HepG2 (cell line): Measurements from ENCODE around the gene GRIK4. TPM values are rescaled to one million over a fixed set of nuclear protein-coding genes. Genes with fewer than 3 reads are reported as not detected.

Source experiments
- ATAC-seq: fragments of 200-7000 bp; cut with Tn5 transposase; 3 replicates; pipeline ENCODE4 v1.9.1; 2020; ENCODE audit warnings: mild to moderate bottlenecking, moderate library complexity
- BruUV-seq: library from RNA; stranded (reverse); fragments of 400-500 nt; replicated peaks from 2 replicates; lab custom pipeline; 2021; lab: Mats Ljungman, UMichigan
- CTCF ChIA-PET: fragments of 300-600 bp; formaldehyde crosslinking; extraction: SDS; loops from one replicate; lab custom pipeline; 2021; ENCODE audit warnings: low total read pairs, inconsistent platforms, low intra/inter-chr PET ratio; lab: Yijun Ruan, JAX
- POLR2A ChIA-PET: fragments of 350-600 bp; sonication (Branson Sonifier 250); formaldehyde crosslinking; loops from one replicate; lab custom pipeline; 2020; ENCODE audit warnings: antibody characterized with exemption, inconsistent platforms; lab: Yijun Ruan, JAX
- DNase-seq: peaks from one replicate; pipeline ENCODE4 v3.0.0-alpha.2; 2015; ENCODE audit warnings: low spot score
- FAIRE-seq: peaks from 3 replicates; lab custom pipeline; 2011; peaks lifted over from hg19 to GRCh38; lab: Jason Lieb, UNC
- H2AFZ ChIP-seq: one replicate; pipeline ENCODE4 v1.6.1; 2011; ENCODE audit warnings: low read length, inconsistent platforms
- H3K27ac ChIP-seq: fragments of 300-600 bp; 3 replicates; pipeline ENCODE4 v1.8.0; 2011; ENCODE audit warnings: mixed run types, mild to moderate bottlenecking, mixed read lengths, low read length, inconsistent platforms; ENCODE audit not compliant: insufficient read depth; ENCODE audit errors: extremely low read length
- H3K27me3 ChIP-seq, 2 experiments: fragments of 200-600 bp in 1 of 2; 2 replicates in 1 of 2; 3 replicates in 1 of 2; pipeline versions ENCODE4 v1.6.0 to v1.8.0; 2011; ENCODE audit warnings: low read length in 2 of 2, mild to moderate bottlenecking in 2 of 2, moderate library complexity in 2 of 2, inconsistent platforms in 1 of 2; ENCODE audit not compliant: insufficient read depth in 2 of 2, control insufficient read depth in 1 of 2
- H3K36me3 ChIP-seq, 2 experiments: fragments of 200-600 bp in 1 of 2; replicated peaks in 1 of 2; 2 replicates in 1 of 2; 3 replicates in 1 of 2; pipeline versions ENCODE4 v1.5.1 to v1.8.0; 2011; ENCODE audit warnings: low read length in 2 of 2, inconsistent platforms in 1 of 2; ENCODE audit not compliant: insufficient read depth in 2 of 2, control insufficient read depth in 1 of 2
- H3K4me1 ChIP-seq: 2 replicates; pipeline ENCODE4 v1.5.1; 2012; ENCODE audit warnings: low read length, inconsistent platforms; ENCODE audit not compliant: insufficient read depth
- H3K4me2 ChIP-seq: 2 replicates; pipeline ENCODE4 v1.6.0; 2011; ENCODE audit warnings: low read depth, low read length, inconsistent platforms
- H3K4me3 ChIP-seq, 3 experiments: fragments of 200-600 bp in 1 of 3; sonication (generic), shearing (Covaris generic) in 1 of 3; replicated peaks in 1 of 3; 2 replicates each; pipeline ENCODE4 v1.5.1; 2011 to 2016; ENCODE audit warnings: low read length in 3 of 3, inconsistent platforms in 2 of 3, low read depth in 2 of 3, mild to moderate bottlenecking in 2 of 3, control low read depth in 1 of 3, mixed read lengths in 1 of 3; ENCODE audit not compliant: insufficient read depth in 1 of 3
- H3K79me2 ChIP-seq: one replicate; pipeline ENCODE4 v1.6.1; 2011; ENCODE audit warnings: low read length, inconsistent platforms; ENCODE audit not compliant: insufficient read depth
- H3K9ac ChIP-seq: 2 replicates; pipeline ENCODE4 v1.6.0; 2011; ENCODE audit warnings: mild to moderate bottlenecking, low read depth, low read length, inconsistent platforms; ENCODE audit not compliant: insufficient read depth
- H3K9me3 ChIP-seq: 2 replicates; pipeline ENCODE4 v1.5.1; 2012; ENCODE audit warnings: mild to moderate bottlenecking, low read length
- H4K20me1 ChIP-seq: 2 replicates; pipeline ENCODE4 v1.6.0; 2011; ENCODE audit warnings: inconsistent platforms, mild to moderate bottlenecking, low read length, moderate library complexity; ENCODE audit not compliant: insufficient read depth
- BORCS8-MEF2B ChIP-seq: sonication (generic); formaldehyde crosslinking; IDR thresholded peaks from 2 replicates; pipeline ENCODE4 v1.8.0; 2022; ENCODE audit warnings: mild to moderate bottlenecking, missing genetic modification reagents
- EED ChIP-seq: sonication (generic); formaldehyde crosslinking; IDR thresholded peaks from 2 replicates; pipeline ENCODE4 v1.5.0; 2020; ENCODE audit warnings: mild to moderate bottlenecking, missing genetic modification reagents
- MAFF ChIP-seq: IDR thresholded peaks from 2 replicates; pipeline ENCODE4 v1.6.1; 2011; ENCODE audit warnings: low read depth, low read length, improper control_type of control experiment
- MED13 ChIP-seq: sonication (generic); formaldehyde crosslinking; IDR thresholded peaks from 2 replicates; pipeline ENCODE4 v1.5.0; 2020; ENCODE audit warnings: missing genetic modification reagents
- NFKB2 ChIP-seq: sonication (generic); formaldehyde crosslinking; IDR thresholded peaks from 2 replicates; pipeline ENCODE4 v1.4.0; 2020; ENCODE audit warnings: missing genetic modification reagents, borderline replicate concordance
- NFKBIZ ChIP-seq: IDR thresholded peaks from 2 replicates; pipeline ENCODE4 v1.6.1; 2018; ENCODE audit warnings: missing genetic modification reagents, missing compliant biosample characterization
- PHF20 ChIP-seq: sonication (generic); formaldehyde crosslinking; IDR thresholded peaks from 2 replicates; pipeline ENCODE4 v1.5.0; 2020; ENCODE audit warnings: mild to moderate bottlenecking, missing genetic modification reagents
- RBFOX2 ChIP-seq: fragments of 200-400 bp; formaldehyde crosslinking; IDR thresholded peaks from 2 replicates; pipeline ENCODE4 v1.6.1; 2017; ENCODE audit warnings: low read depth, mild to moderate bottlenecking, low read length
- RELA ChIP-seq: sonication (generic); formaldehyde crosslinking; IDR thresholded peaks from 2 replicates; pipeline ENCODE4 v1.4.0; 2020; ENCODE audit warnings: missing genetic modification reagents
- RFX3 ChIP-seq: IDR thresholded peaks from 2 replicates; pipeline ENCODE4 v1.6.1; 2016; ENCODE audit warnings: missing biosample characterization, missing genetic modification reagents
- RNF2 ChIP-seq: fragments of 450-650 bp; conservative IDR thresholded peaks from 2 replicates; pipeline ENCODE4 v1.6.1; 2016; ENCODE audit warnings: low read depth
- SRSF9 ChIP-seq: fragments of 200-400 bp; formaldehyde crosslinking; IDR thresholded peaks from 2 replicates; pipeline ENCODE4 v1.6.1; 2018; ENCODE audit warnings: borderline replicate concordance, mild to moderate bottlenecking, low read depth, low read length; ENCODE audit not compliant: insufficient read depth, poor library complexity, severe bottlenecking
- TBX3 ChIP-seq: fragments of 450-650 bp; IDR thresholded peaks from 2 replicates; pipeline ENCODE4 v1.6.1; 2017; ENCODE audit warnings: antibody characterized with exemption, mild to moderate bottlenecking, inconsistent platforms, borderline replicate concordance
- ZBTB1 ChIP-seq: sonication (generic); formaldehyde crosslinking; IDR thresholded peaks from 2 replicates; pipeline ENCODE4 v1.4.0; 2020; ENCODE audit warnings: missing genetic modification reagents, borderline replicate concordance
- ZNF431 ChIP-seq: sonication (generic); formaldehyde crosslinking; IDR thresholded peaks from 2 replicates; pipeline ENCODE4 v1.9.0; 2022; ENCODE audit warnings: missing genetic modification reagents, low read depth, mild to moderate bottlenecking, borderline replicate concordance
- ZNF569 ChIP-seq: sonication (generic); formaldehyde crosslinking; IDR thresholded peaks from 2 replicates; pipeline ENCODE4 v1.5.0; 2020; ENCODE audit warnings: mild to moderate bottlenecking, missing genetic modification reagents, moderate library complexity, borderline replicate concordance
- WGBS: methylation state at CpG from one replicate; pipeline ENCODE4 v1.1.6; 2017; ENCODE audit warnings: low lambda C conversion rate; 5-methylcytosine and 5-hydroxymethylcytosine counted together
- in situ Hi-C: cut with HindIII; loops from 2 replicates; pipeline ENCODE4 v1.10.0; 2017; ENCODE audit warnings: low pct_unique_long_range_greater_than_20kb; ENCODE audit not compliant: extremely low pct_ligation_motif_present
- intact Hi-C: fragments of 100-400 bp; cut with micrococcal nuclease; formaldehyde crosslinking; loops from one replicate; pipeline ENCODE4 v1.10.0; 2022; ENCODE audit not compliant: unreplicated experiment
- polyA plus RNA-seq, 8 experiments: library from polyadenylated mRNA; depleted of rRNA in 3 of 8; stranded (reverse) in 7 of 8; unstranded in 1 of 8; fragments of >200 nt; fragmentation: Illumina TruSeq in 4 of 8; extraction: Trizol in 4 of 8; gene quantifications; 2 replicates each; pipeline versions ENCODE4 v1.2.1 to v1.2.3, GENCODE V29; 2011 to 2016; ENCODE audit warnings: low read depth in 4 of 8, missing spikeins in 1 of 8, mixed read lengths in 1 of 8; ENCODE audit not compliant: insufficient read depth in 1 of 8
- total RNA-seq, 5 experiments: library from RNA; depleted of rRNA; stranded (reverse); fragments of >200 nt; fragmentation: Illumina TruSeq; extraction: Trizol; gene quantifications; 2 replicates each; pipeline ENCODE4 v1.2.3, GENCODE V29; 2016; ENCODE audit warnings: low read depth in 1 of 5
- TF ChIP-seq, protein P1 (sequence below): sonication (generic); formaldehyde crosslinking; IDR thresholded peaks from 2 replicates; pipeline ENCODE4 v1.5.0; 2020; ENCODE audit warnings: missing genetic modification reagents
- TF ChIP-seq, protein P2 (sequence below): sonication (generic); formaldehyde crosslinking; IDR thresholded peaks from 2 replicates; pipeline ENCODE4 v1.4.0; 2020; ENCODE audit warnings: missing genetic modification reagents, borderline replicate concordance
- TF ChIP-seq, protein P3 (sequence below): sonication (generic); formaldehyde crosslinking; IDR thresholded peaks from 2 replicates; pipeline ENCODE4 v1.4.0; 2020; ENCODE audit warnings: missing genetic modification reagents

The GRIK4 gene
- total and polyA plus RNA-seq, 2 of the 13 experiments (the other 11 are each of a cell fraction or from before 2014, with no cell fraction given), result 0.04 to 0.07 TPM

DNA sequence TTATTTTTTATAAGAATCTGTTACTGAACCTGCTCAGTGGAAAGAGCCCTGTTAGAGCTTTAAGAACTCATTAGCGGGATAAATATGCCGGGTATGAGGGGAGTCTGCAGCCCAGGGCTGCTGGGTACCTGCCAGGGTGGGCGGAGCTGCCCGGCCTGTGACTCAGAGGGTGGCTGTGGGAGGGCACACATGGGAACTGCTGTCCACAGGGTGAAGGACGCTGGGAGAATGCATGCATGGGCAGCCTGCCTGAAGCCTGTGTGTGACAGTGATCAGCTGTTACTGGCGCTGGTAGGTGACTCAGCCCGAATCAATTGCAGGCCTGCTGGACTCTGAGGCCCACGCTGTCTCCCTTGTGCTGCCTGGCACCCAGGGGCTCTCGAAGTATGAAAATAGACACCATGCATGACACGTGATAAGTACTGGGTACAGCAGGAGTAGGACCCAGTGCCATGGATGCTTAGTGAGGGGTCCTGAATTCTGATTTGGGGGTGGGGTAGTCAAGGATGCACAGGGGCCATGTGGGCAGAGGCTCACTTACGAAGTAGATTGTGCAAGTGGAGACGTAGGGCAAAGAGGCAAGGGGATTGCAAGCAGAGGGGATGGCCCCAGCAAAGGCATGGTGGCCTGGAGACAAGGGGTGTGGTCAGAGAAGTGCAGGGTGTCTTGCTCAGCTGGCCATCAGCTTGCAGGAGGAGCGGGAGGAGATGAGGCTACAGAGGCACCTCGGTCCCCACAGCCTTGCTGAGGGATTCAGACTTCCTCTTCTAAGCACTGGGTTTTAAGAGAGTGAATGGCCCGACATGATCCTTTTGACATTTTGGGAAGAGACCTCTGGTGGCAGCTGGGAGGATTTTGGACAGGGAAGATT lies 36.5 kb downstream of the GRIK4 start:
- ChIA-PET POLR2A (no interaction called here), CTCF (no interaction called here)
- Histone ChIP-seq H3K9me3 (no peaks in the 10 kb centered on the region), H3K9ac (no peak overlapping the region), H3K4me2 (peak overlapping the region; percentile 43), H4K20me1 (no peaks in the 10 kb centered on the region), H3K4me1 (peaks cover 20% of the 10 kb centered on the region), H3K27me3 (peaks cover 2 to 21% of the 10 kb centered on the region in 2 experiments; a peak in 3 of 5 replicates), H3K36me3 (no peaks in the 10 kb centered on the region), H3K79me2 (no peaks in the 10 kb centered on the region), H3K27ac (no peak overlapping the region), H2AFZ (no peak overlapping the region), H3K4me3 (no peak overlapping the region)
- intact Hi-C loops (no loop called here), in situ Hi-C loops (no loop called here)
- BruUV-seq, result no TSS peak
- ATAC-seq, result peak; percentile 98
- FAIRE-seq, result peak; percentile 42
- DNase-seq, result peak; percentile 91
- WGBS, result 9% methylated on average over 15 of the region's 15 CpGs
- TF ChIP-seq ZNF431 (CRISPR knock-in tag), result peak; percentile 81
- TF ChIP-seq, protein P1, sequence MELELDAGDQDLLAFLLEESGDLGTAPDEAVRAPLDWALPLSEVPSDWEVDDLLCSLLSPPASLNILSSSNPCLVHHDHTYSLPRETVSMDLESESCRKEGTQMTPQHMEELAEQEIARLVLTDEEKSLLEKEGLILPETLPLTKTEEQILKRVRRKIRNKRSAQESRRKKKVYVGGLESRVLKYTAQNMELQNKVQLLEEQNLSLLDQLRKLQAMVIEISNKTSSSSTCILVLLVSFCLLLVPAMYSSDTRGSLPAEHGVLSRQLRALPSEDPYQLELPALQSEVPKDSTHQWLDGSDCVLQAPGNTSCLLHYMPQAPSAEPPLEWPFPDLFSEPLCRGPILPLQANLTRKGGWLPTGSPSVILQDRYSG (CRISPR knock-in tag), result no peak
- TF ChIP-seq ZNF569 (CRISPR knock-in tag), result no peak
- TF ChIP-seq EED (CRISPR knock-in tag), result no peak
- TF ChIP-seq RNF2, result peak; percentile 97
- no peak for TF ChIP-seq NFKB2 (CRISPR knock-in tag)
- no peak for TF ChIP-seq SRSF9
- TF ChIP-seq, protein P2, sequence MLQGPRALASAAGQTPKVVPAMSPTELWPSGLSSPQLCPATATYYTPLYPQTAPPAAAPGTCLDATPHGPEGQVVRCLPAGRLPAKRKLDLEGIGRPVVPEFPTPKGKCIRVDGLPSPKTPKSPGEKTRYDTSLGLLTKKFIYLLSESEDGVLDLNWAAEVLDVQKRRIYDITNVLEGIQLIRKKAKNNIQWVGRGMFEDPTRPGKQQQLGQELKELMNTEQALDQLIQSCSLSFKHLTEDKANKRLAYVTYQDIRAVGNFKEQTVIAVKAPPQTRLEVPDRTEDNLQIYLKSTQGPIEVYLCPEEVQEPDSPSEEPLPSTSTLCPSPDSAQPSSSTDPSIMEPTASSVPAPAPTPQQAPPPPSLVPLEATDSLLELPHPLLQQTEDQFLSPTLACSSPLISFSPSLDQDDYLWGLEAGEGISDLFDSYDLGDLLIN, result no peak
- TF ChIP-seq RELA (CRISPR knock-in tag), result no peak
- TF ChIP-seq, protein P3, sequence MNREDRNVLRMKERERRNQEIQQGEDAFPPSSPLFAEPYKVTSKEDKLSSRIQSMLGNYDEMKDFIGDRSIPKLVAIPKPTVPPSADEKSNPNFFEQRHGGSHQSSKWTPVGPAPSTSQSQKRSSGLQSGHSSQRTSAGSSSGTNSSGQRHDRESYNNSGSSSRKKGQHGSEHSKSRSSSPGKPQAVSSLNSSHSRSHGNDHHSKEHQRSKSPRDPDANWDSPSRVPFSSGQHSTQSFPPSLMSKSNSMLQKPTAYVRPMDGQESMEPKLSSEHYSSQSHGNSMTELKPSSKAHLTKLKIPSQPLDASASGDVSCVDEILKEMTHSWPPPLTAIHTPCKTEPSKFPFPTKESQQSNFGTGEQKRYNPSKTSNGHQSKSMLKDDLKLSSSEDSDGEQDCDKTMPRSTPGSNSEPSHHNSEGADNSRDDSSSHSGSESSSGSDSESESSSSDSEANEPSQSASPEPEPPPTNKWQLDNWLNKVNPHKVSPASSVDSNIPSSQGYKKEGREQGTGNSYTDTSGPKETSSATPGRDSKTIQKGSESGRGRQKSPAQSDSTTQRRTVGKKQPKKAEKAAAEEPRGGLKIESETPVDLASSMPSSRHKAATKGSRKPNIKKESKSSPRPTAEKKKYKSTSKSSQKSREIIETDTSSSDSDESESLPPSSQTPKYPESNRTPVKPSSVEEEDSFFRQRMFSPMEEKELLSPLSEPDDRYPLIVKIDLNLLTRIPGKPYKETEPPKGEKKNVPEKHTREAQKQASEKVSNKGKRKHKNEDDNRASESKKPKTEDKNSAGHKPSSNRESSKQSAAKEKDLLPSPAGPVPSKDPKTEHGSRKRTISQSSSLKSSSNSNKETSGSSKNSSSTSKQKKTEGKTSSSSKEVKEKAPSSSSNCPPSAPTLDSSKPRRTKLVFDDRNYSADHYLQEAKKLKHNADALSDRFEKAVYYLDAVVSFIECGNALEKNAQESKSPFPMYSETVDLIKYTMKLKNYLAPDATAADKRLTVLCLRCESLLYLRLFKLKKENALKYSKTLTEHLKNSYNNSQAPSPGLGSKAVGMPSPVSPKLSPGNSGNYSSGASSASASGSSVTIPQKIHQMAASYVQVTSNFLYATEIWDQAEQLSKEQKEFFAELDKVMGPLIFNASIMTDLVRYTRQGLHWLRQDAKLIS (CRISPR knock-in tag), result no peak
- TF ChIP-seq RBFOX2, result no peak
- TF ChIP-seq MED13 (CRISPR knock-in tag), result no peak
- TF ChIP-seq PHF20 (CRISPR knock-in tag), result no peak
- TF ChIP-seq MAFF, result peak; percentile 67; the same call in 1 of the 2 replicates
- TF ChIP-seq NFKBIZ, result no peak
- TF ChIP-seq RFX3 (CRISPR knock-in tag), result no peak
- TF ChIP-seq ZBTB1 (CRISPR knock-in tag), result no peak
- 0 out of 2 replicates have a peak, but pooled peaks have one; percentile 39 for TF ChIP-seq BORCS8-MEF2B (CRISPR knock-in tag)
- TF ChIP-seq TBX3, result peak; percentile 52; the same call in 1 of the 2 replicates
